NCI-H2171 (cell line): Measurements from ENCODE around the gene RBM22.

Experiments used
- DNase-seq: peaks from one replicate; lab custom pipeline; 2025; lab: John Stamatoyannopoulos, UW

Gene RBM22

GRCh38 chr5:150672237-150672883 lies 28.5 kb downstream of the RBM22 start:
- DNase-seq: no peak

DNA sequence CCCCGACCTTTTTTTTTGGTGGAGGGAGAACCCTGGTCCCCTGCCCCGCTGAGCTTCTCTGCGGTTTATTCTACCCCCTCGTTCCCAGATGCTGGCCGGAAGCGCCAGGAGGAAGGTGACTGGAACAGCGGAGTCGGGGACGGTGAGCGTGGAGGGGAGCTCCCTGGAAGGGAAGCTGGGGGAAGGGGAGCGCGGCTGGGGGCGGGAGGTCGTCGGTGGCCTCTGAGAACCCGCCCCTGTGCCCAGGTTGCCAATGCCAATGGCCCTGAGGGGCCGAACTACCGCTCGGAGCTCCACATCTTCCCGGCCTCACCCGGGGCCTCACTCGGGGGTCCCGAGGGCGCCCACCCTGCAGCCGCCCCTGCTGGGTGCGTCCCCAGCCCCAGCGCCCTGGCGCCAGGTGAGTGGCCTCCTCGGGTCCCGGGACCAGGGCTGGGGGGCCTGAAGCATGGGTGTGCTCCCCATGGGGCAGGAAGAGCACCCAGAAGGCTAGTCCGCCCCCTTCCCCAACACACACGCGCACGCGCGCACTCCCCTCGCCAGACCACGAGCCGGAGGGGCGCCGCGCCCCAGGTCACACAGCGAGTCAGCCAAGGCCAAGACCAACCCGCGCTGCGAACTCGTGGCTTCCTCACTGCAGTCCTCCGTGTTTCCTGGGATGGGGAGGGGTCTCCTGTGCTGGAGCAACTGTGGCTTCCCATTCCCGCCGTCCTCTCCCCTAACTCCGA lies 29.2 kb downstream of the RBM22 start:
- DNase-seq: no peak

GRCh38 chr5:150670948-150671310 lies 29.9 kb downstream of the RBM22 start:
- DNase-seq: no peak

DNA sequence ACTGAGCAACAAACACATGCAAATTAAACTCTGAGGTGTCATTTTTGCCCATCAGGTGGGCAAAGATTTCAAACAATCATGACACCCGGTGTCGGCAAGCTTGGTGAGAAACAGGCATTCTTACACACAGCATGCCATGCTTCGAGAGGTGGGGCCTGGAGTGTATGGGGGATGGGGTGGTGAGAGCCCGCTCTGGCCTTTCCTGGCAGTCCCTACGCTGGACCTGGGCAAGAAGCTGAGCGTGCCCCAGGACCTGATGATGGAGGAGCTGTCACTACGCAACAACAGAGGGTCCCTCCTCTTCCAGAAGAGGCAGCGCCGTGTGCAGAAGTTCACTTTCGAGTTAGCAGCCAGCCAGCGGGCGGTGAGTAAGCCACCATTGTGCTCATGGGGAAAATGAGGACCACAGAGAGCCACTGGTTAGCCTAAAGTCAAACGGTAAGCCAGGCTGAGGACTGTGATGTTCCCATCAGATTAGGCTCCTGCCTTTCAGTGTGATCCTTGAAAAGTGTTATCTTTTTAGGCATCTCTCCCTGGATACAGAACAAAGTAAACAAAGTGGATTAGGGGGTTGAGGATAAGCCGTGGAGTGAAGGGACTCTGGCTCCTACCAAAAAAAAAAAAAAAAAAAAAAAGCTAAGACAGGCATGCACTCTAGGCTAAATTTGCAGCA lies 30.5 kb downstream of the RBM22 start:
- DNase-seq: no peak

DNA sequence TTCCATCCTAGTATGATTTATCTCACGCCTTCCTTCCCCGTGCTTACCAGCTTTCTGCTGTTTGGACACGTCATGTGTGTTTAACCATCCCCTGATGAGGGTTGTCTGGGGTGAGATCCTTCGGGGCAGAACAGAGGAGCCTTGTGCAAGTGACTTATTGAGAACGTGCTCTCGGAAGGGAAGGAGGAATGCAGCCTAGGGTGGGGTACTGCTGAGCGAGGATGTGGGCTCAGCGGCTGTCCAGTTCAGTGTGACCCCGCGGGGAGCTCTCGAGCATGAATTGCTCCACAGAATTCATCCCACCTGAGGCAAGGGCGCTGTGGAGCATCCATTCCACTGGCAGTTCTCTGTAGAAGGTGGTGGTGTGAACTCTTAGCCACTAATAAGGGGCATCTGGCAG lies 35.8 kb downstream of the RBM22 start:
- no peak for DNase-seq

DNA sequence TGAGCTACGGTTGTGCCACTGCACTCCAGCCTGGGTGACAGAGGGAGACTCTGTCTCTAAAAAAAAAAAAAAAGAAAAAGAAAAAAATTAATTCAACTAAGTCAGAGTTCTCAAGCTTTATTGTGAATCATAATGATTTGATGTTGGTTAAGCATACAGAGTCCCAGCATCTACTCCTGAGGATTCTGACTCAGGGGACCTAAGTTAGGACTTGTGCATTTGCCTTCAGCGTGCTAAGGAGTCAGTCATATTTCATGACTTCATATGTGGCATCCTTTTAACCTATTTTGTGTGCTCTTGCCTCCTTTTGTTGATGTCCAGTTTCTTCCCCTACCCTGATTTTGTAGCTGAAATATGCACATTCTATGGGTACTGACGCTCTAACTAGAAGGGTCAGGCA lies 36.9 kb downstream of the RBM22 start:
- no peak for DNase-seq

- no peak for DNase-seq
Measured at GRCh38 chr5:150662731-150663516, 37.9 kb downstream of the RBM22 start.

DNA sequence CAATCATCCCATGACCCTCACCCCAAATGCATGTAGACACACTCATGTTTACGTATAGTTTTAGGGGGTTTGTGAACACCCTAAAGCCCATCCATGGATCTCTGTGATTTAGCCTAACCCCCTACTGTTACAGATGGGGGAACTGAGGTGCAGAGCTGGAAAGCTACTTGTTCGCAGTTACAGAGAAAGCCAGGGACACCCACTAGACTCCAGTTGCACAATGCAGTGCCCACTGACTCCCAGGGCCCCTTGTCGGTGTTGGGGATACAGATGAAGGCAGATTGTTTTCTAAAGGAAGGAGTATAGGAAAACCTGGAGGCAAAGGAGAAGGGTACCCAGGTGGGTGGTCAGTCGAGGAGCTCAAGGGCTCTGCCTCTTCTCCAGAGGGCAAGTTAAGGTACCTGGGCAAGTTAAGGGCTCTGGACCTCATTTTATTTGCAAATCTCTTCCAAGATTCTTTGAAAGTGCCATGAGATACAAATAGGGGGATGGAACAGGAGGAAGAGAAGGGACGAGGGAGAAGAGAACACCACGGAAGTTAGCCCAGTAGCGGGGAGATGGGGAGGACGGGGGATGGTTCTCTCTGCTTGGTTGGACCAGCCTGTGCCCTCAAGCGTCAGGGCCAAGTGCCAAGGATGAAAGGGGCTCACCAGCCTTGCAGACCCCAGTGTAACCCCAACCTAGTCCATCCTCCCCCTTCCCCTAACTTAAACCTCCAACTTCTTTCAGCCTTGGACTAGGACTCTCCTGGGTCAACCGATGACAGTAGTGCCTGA lies 38.9 kb downstream of the RBM22 start:
- no peak for DNase-seq

DNA sequence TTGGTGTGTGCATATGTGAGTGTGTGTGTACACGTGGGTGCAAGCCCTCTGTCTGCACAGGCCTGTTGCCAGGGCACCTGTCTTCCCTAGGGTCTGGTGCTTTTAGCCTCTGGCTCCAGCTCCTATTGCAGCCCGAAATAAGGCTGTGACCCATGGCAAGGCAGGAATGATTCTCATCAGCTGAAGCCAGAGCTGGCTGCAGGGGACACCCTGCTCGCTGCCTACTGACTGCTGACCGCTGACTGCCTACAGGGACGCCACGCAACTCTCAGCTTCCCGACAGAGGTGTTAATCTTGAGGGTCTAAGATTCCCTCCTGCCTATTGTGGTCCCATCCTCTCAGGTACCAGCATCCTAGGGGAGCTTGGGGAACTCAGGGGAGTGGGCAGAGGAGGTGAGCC lies 39.8 kb downstream of the RBM22 start, which contains the start of gene MYOZ3:
Gene MYOZ3 (plus strand): TSS at position 166 of the 400 bp plus-strand sequence. CDS start 1,691 bp downstream, outside the sequence.
- DNase-seq: no peak

DNA sequence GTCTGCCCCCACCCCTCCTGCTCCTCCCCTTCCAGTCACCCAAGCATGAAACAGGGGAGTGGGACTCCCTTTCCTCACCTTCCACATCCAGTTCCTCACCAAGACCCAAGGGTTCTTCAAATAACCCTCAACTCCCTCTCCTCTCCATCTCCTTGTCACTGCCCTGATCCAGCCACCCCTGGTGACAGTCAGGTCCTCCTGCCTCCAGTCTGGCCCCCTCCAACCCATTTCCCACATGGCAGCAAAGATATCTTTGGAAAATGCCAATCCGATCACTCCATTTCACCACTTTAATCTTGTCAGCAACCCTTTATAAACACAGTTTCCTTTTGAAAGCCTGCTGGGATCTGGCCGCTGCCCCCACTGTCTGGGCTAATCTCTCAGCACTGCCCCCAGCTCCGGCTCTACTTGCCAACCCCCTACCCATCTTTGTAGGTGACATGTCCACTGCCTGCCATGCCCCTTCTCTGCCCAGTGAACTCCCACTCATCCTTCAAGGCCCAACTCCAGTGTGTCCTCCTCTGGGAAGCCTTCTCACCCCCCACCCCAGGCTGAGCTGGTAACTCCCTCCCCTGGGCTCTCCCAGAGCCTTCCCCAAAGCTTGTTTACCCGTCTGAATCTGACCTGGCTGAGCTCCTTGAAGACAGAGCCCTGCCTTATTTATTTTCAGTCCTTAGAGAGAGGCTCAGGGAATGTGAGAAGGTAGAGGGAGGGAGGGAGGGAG lies 40.6 kb downstream of the RBM22 start:
- no peak for DNase-seq

DNA sequence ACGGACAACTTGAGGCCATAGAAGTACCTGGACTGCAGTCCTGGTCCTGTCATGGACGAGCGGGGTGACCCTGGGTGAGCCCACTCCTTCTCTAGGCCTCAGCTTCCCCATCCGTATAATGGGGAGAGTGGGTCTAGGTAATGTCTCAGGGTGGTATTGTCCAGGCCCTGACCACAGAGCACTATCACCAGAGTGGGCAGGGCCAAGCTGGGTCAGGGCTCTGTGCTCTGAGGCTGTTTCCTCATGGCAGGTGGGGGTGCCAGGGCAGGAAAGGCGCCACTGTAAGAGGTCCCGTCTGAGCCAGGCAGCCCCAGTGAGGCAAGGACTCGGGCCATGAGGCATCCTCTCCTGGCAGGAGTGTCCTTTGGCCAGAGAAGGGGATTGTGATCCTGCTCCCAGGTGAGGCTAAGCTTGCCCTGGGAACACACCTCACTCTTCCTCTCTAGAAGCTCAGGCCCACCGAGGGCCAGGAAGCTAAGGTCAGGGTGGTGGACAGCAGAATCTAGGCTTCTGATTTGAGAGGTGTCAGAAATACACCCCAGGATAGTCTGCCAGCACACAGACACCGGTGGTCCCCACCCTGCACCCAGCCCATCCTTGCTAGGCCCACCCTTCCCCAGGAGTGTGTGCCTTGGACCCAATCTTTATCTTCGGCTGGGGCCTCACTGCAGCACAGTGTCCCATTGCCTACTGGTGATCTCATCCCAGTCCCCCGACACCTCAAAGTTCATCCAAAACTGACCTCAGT lies 41.3 kb downstream of the RBM22 start:
- DNase-seq: no peak

DNA sequence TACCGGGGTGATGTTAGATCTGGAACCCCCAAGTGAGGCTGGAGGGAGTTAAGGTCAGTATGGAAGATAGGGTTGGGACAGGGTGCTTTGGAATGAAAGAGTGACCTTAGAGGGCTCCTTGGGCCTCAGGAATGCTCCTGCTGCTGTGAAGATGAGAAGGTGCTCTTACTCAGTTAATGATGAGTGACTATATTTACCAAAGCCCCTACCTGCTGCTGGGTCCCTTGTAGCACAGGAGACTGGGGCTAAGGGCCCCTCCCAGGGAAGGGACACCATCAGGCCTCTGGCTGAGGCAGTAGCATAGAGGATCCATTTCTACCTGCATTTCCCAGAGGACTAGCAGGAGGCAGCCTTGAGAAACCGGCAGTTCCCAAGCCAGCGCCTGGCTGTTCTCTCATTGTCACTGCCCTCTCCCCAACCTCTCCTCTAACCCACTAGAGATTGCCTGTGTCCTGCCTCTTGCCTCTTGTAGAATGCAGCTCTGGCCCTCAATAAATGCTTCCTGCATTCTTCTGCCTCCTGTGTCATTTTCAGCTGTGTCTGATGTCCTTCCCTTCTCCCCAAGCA lies 42.1 kb downstream of the RBM22 start:
- no peak for DNase-seq

DNA sequence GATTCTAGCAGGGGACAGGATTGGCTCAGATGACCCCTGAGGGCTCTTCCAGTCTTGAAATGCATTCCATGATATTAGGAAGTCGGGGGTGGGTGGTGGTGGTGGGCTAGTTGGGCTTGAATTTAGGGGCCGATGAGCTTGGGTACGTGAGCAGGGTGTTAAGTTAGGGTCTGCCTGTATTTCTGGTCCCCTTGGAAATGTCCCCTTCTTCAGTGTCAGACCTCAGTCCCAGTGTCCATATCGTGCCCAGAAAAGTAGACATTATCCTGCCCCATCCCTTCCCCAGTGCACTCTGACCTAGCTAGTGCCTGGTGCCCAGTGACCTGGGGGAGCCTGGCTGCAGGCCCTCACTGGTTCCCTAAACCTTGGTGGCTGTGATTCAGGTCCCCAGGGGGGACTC lies 42.7 kb downstream of the RBM22 start:
- no peak for DNase-seq

GRCh38 chr5:150656191-150657132 lies 44.4 kb downstream of the RBM22 start:
- DNase-seq: peak; percentile 63

DNA sequence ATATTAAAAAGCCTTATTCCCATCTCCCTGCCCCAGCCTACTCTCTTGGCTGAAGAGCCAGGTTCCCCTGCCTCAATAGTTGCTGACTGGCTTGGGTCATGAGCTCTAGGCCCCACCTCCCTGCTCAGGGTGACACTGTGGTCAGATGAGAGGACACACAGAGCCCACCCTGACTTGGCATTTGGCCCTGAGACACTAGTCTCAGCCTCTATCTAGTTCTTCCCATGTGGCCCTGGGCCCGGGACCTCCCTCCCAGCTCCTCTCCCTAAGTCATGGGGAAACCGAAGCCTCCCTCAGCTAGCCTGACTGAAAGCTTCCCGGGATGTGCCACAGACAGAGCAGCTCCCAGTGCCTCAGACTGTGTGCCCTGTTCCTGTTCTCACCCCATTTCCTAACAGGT lies 45.6 kb downstream of the RBM22 start:
- no peak for DNase-seq

- DNase-seq: no peak
Measured at GRCh38 chr5:150653762-150654556, 46.9 kb downstream of the RBM22 start.

DNA sequence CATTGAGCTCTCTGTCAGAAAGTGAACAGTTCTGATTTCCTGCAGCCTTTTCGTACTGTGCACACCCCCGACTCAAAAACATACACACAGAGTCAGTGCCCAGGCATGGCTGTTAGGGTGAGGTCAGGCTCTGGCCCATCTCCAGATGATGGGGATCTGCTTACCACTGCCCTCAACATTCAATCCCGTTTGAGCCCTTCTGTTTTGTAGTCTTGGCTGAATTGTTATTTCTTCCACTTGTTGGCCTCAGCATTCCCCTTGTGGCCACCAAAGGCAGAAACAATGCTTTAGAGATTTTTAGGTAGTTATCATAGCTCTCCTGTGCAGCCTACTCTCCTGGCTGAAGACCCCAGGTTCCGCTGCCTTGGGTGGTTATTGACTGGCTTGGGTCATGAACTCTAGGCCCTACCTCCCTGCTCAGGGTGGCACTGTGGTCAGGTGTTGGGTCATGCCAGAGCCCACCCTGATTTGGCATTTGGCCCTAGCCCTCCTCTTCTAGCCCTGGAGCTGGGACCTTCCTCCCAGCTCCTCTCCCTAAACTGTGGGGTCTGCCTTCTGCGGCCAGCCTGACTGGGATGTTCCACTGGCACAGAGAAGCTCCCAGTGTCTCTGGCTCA lies 47.6 kb downstream of the RBM22 start:
- DNase-seq: no peak
